Measurements from ENCODE around the gene ARHGEF10L. TPM values are rescaled to one million over a fixed set of nuclear protein-coding genes. Genes with fewer than 3 reads are reported as not detected.

Gene ARHGEF10L
- total and polyA plus RNA-seq, 4 donors = 20.7 to 61.0 (median 42.1) TPM

DNA sequence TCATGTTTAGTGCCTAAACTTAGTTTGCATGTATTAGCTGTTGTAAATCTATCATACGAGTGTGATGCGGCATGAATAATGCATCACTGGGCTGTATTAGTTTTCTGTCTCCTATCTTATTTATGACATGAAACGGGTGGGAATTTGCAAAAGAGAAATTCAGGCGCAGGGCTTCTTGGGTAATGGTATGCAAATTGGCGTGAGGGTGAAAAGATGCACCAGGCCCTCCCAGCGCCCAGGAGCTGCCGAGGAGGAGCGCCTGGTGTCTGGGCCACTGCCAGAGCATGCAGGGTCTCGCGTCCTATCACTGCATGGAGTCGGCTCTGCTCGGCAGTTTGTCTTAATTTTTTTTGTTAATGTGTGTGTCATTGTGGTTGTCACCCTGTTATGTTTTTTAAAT lies 132.7 kb downstream of the ARHGEF10L start:
- 24% methylated on average over 9 of the region's 12 CpGs for WGBS (ENCODE audit: insufficient coverage)
- Histone ChIP-seq H3K27me3 (ENCODE audit: control insufficient read depth, insufficient read depth, low read length) (no peaks in the 10 kb centered on the region), H3K9me3 (ENCODE audit: control insufficient read depth, insufficient read depth, low read length) (no peaks in the 10 kb centered on the region), H3K36me3 (ENCODE audit: control insufficient read depth, insufficient read depth, low read length) (peaks cover 63% of the 10 kb centered on the region), H3K27ac (ENCODE audit: low read depth, low read length) (no peak overlapping the region), H3K4me3 (ENCODE audit: low read depth, low read length) (no peak overlapping the region), H3K4me1 (ENCODE audit: control insufficient read depth, insufficient read depth, low read length) (peaks cover 69% of the 10 kb centered on the region)
- peak in 2 of 6 donors; percentile 82 to 86 for DNase-seq (ENCODE audit: low read depth in 4 of 6, low spot score in 6 of 6)

DNA sequence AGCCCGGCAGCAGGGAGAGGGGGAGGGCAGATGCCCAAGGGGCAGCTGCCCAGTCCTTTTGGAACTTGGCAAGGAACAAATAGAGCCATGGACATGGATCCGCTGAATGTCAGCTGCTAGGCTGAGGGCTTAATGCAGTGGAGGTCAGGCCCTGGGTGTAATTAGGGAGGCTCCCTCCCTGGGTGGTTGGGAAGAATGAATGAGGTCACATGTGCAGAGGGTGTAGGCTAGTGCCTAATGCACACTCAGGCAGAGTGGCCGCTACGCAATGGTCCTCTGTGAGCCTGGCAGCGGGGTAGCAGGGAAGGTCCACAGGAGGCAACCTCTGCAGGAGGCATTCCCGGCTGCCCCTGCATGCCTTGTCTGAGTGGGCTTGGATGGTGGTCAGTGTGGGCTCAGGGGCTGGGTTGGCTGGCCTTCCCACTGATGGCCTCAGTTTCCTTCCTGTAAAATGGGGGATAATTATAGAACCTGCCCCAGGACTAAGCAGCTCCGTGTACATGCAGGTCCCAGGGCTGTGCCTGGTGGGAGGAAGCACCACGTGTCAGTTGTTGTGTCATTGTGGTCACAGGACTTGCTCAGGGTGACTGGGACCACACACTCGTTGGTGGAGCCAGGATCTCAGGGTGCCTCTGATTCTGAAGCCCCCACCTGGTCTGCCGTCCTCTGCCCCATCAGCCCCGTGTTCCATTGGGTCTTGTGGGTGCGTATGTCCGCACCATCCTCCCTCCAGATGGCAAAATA lies 134.0 kb downstream of the ARHGEF10L start:
- WGBS (ENCODE audit: insufficient coverage) = 54% methylated on average over 12 of the region's 13 CpGs
- H3K27ac ChIP-seq (ENCODE audit: low read depth, low read length) = no peak overlapping the region
- peaks cover 59% of the 10 kb centered on the region for H3K36me3 ChIP-seq (ENCODE audit: control insufficient read depth, insufficient read depth, low read length)
- no peaks in the 10 kb centered on the region for H3K9me3 ChIP-seq (ENCODE audit: control insufficient read depth, insufficient read depth, low read length)
- no peak overlapping the region for H3K4me3 ChIP-seq (ENCODE audit: low read depth, low read length)
- H3K27me3 ChIP-seq (ENCODE audit: control insufficient read depth, insufficient read depth, low read length) = no peaks in the 10 kb centered on the region
- DNase-seq (ENCODE audit: low read depth in 4 of 6, low spot score in 6 of 6) = peak in 2 of 6 donors; percentile 49 to 75
- H3K4me1 ChIP-seq (ENCODE audit: control insufficient read depth, insufficient read depth, low read length) = peaks cover 64% of the 10 kb centered on the region

DNA sequence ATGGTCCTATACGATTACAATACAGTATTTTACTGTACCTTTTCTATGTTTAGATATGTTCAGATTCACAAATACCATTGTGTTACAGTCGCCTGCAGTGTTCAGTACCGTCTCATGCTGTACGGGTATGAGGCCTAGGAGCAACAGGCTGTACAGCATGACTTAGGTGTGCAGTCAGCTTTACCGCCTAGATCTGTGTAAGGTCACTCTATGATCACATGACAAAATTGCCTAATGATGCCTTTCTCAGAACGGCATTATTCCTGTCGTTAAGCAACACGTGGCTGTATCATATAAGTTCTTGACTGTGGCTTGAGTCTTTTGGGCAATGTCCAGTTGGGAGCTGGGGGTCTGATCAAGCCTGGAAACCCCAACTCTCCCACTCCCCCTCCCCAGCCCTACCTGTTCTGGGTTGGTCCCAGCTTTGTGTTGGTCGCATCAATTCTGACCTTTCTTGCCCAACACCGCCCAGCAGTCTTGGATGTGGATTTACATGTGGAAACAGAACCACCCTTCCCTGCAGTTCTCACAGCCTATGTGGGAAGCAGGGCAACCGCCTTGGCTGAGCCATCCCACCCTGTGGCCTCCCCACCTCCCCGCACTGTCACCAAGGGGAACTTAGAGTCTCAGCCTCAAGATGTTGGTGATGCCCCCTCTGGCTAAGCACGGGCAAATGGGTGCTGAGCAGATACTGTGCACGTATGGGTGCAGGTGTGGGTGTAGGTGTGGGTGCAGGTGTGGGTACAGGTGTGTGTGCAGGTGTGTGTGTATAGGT lies 135.4 kb downstream of the ARHGEF10L start:
- DNase-seq (ENCODE audit: low read depth in 4 of 6, low spot score in 6 of 6) = no peak
- WGBS (ENCODE audit: insufficient coverage) = 74% methylated on average over 10 of the region's 14 CpGs
- Histone ChIP-seq H3K4me3 (ENCODE audit: low read depth, low read length) (no peak overlapping the region), H3K27ac (ENCODE audit: low read depth, low read length) (no peak overlapping the region), H3K9me3 (ENCODE audit: control insufficient read depth, insufficient read depth, low read length) (no peaks in the 10 kb centered on the region), H3K36me3 (ENCODE audit: control insufficient read depth, insufficient read depth, low read length) (peaks cover 57% of the 10 kb centered on the region), H3K27me3 (ENCODE audit: control insufficient read depth, insufficient read depth, low read length) (no peaks in the 10 kb centered on the region), H3K4me1 (ENCODE audit: control insufficient read depth, insufficient read depth, low read length) (peaks cover 60% of the 10 kb centered on the region)

DNA sequence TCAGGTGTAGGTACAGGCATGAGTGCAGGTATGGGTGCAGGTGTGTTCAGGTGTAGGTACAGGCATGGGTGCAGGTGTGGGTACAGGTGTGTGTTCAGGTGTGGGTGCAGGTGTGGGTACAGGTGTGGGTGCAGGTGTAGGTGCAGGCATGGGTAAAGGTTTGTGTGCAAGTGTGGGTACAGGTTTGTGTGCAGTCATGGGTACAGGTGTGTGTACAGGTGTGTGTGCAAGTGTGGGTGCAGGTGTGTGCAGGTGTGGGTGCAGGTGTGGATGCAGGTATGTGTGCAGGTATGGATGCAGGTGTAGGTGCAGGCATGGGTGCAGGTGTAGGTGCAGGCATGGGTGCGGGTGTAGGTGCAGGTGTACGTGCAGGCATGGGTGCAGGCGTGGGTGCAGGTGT lies 136.2 kb downstream of the ARHGEF10L start:
- no peaks in the 10 kb centered on the region for H3K9me3 ChIP-seq (ENCODE audit: control insufficient read depth, insufficient read depth, low read length)
- peaks cover 56% of the 10 kb centered on the region for H3K4me1 ChIP-seq (ENCODE audit: control insufficient read depth, insufficient read depth, low read length)
- H3K4me3 ChIP-seq (ENCODE audit: low read depth, low read length) = no peak overlapping the region
- no peak overlapping the region for H3K27ac ChIP-seq (ENCODE audit: low read depth, low read length)
- 98% methylated on average over 3 of the region's 3 CpGs for WGBS (ENCODE audit: insufficient coverage)
- peaks cover 55% of the 10 kb centered on the region for H3K36me3 ChIP-seq (ENCODE audit: control insufficient read depth, insufficient read depth, low read length)
- no peak for DNase-seq (ENCODE audit: low read depth in 4 of 6, low spot score in 6 of 6)
- H3K27me3 ChIP-seq (ENCODE audit: control insufficient read depth, insufficient read depth, low read length) = no peaks in the 10 kb centered on the region

DNA sequence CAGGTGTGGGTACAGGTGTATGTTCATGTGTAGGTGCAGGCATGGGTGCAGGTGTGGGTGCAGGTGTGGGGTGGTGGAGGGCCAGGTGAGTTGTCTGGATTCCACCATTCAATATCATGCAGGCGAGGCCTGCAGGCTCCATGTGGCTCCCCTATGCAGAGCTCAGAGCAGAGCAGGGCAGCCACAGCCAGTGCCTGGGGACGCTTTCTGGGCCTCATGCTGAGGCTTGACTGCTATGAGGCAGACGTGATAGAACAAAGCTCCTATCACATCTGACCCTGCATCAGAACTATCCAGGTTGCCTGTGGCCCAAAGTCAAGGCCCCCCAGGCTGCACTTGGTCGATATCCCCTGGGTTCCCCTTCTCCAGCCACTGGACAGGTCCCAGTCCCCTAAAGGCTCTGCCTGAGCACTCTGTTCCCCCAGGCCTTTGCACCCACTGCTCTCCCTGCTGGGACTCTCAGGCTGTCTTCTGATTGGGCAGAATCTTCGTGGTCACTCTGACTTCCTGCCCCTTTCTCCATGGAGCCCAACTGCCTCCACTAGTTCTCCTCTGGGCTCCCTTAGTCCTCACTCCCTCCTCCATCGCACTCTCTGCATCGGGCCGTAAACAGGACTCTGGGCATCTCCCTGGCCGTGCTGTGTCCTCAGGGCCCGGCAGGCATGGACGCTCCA lies 137.0 kb downstream of the ARHGEF10L start:
- H3K4me3 ChIP-seq (ENCODE audit: low read depth, low read length) = no peak overlapping the region
- WGBS (ENCODE audit: insufficient coverage) = 87% methylated on average over 8 of the region's 11 CpGs
- no peak for DNase-seq (ENCODE audit: low read depth in 4 of 6, low spot score in 6 of 6)
- peaks cover 50% of the 10 kb centered on the region for H3K4me1 ChIP-seq (ENCODE audit: control insufficient read depth, insufficient read depth, low read length)
- H3K36me3 ChIP-seq (ENCODE audit: control insufficient read depth, insufficient read depth, low read length) = peaks cover 51% of the 10 kb centered on the region
- H3K27ac ChIP-seq (ENCODE audit: low read depth, low read length) = no peak overlapping the region
- no peaks in the 10 kb centered on the region for H3K27me3 ChIP-seq (ENCODE audit: control insufficient read depth, insufficient read depth, low read length)
- H3K9me3 ChIP-seq (ENCODE audit: control insufficient read depth, insufficient read depth, low read length) = no peaks in the 10 kb centered on the region

DNA sequence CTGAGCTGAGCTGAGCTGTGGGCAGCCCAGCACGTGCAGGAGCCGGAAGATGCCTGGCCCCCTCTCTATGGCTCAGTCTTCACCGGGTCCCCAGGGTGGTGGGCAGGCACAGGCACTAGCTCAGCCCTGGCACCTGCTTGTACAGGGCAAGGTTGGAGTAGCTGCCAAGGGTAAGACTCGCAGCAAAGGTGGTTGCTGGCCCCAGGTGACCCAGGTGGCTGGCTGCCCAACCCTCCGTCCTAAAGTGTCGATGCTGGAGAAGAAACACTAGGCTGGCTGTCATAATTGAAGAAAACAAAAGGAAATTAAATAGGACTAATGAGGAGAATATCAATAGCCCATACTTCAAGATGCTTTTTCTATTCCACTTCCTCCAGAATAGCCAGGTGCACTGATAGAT lies 138.5 kb downstream of the ARHGEF10L start:
- peaks cover 50% of the 10 kb centered on the region for H3K4me1 ChIP-seq (ENCODE audit: control insufficient read depth, insufficient read depth, low read length)
- H3K9me3 ChIP-seq (ENCODE audit: control insufficient read depth, insufficient read depth, low read length) = no peaks in the 10 kb centered on the region
- H3K27ac ChIP-seq (ENCODE audit: low read depth, low read length) = no peak overlapping the region
- 90% methylated on average over 4 of the region's 6 CpGs for WGBS (ENCODE audit: insufficient coverage)
- H3K4me3 ChIP-seq (ENCODE audit: low read depth, low read length) = no peak overlapping the region
- peaks cover 53% of the 10 kb centered on the region for H3K36me3 ChIP-seq (ENCODE audit: control insufficient read depth, insufficient read depth, low read length)
- DNase-seq (ENCODE audit: low read depth in 4 of 6, low spot score in 6 of 6) = no peak
- no peaks in the 10 kb centered on the region for H3K27me3 ChIP-seq (ENCODE audit: control insufficient read depth, insufficient read depth, low read length)

DNA sequence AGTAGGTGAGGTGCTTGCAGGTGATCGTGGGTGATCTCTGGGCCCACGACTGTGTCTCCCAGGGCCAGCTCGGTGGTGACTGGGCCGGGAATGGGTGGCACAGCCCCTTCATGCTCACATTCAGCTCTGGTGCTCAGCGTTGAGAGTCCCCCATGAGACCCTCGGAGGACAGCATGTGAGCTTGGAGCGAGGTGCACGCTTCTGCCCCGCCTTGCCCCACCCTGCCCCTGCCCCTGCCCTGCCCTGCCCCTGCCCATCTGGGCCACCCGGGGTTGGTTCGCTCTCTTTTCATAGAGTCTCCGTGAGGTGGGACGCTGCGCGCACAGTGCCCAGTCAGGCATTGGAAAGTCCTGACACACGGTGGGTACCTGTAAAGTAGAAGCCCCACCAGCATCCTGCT lies 140.4 kb downstream of the ARHGEF10L start:
- WGBS (ENCODE audit: insufficient coverage) = 89% methylated on average over 16 of the region's 16 CpGs
- H3K36me3 ChIP-seq (ENCODE audit: control insufficient read depth, insufficient read depth, low read length) = peaks cover 61% of the 10 kb centered on the region

DNA sequence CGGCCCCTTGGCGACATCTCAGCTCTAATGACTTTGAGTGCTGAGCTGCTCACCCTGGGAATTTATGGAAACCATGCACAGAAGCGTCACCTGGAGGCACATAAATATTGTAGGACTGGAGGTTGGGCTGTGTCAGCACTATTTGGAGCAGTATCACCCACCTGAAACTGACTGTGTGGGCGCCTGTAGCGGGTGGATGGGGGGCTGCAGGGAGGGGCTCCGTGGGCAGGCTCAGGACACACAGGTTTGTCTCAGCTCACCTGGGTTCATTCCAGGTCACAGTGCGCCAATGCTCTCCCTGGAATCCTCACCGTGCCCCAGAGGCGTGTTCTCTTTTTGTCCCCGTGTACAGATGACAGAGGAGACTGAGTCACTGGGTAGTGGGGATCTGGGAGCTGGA lies 140.8 kb downstream of the ARHGEF10L start:
- no peaks in the 10 kb centered on the region for H3K9me3 ChIP-seq (ENCODE audit: control insufficient read depth, insufficient read depth, low read length)
- no peak overlapping the region for H3K4me3 ChIP-seq (ENCODE audit: low read depth, low read length)
- no peaks in the 10 kb centered on the region for H3K27me3 ChIP-seq (ENCODE audit: control insufficient read depth, insufficient read depth, low read length)
- peaks cover 57% of the 10 kb centered on the region for H3K36me3 ChIP-seq (ENCODE audit: control insufficient read depth, insufficient read depth, low read length)
- 92% methylated on average over 5 of the region's 10 CpGs for WGBS (ENCODE audit: insufficient coverage)
- DNase-seq (ENCODE audit: low read depth in 4 of 6, low spot score in 6 of 6) = peak in 1 of 6 donors; percentile 54
- H3K4me1 ChIP-seq (ENCODE audit: control insufficient read depth, insufficient read depth, low read length) = peaks cover 52% of the 10 kb centered on the region
- no peak overlapping the region for H3K27ac ChIP-seq (ENCODE audit: low read depth, low read length)

More for the DNA sequence above, 140.4 kb downstream of the ARHGEF10L start:
- H3K27me3 ChIP-seq (ENCODE audit: control insufficient read depth, insufficient read depth, low read length) = no peaks in the 10 kb centered on the region
- no peak for DNase-seq (ENCODE audit: low read depth in 4 of 6, low spot score in 6 of 6)
- no peaks in the 10 kb centered on the region for H3K9me3 ChIP-seq (ENCODE audit: control insufficient read depth, insufficient read depth, low read length)
- peaks cover 53% of the 10 kb centered on the region for H3K4me1 ChIP-seq (ENCODE audit: control insufficient read depth, insufficient read depth, low read length)
- no peak overlapping the region for H3K4me3 ChIP-seq (ENCODE audit: low read depth, low read length)
- H3K27ac ChIP-seq (ENCODE audit: low read depth, low read length) = no peak overlapping the region

DNA sequence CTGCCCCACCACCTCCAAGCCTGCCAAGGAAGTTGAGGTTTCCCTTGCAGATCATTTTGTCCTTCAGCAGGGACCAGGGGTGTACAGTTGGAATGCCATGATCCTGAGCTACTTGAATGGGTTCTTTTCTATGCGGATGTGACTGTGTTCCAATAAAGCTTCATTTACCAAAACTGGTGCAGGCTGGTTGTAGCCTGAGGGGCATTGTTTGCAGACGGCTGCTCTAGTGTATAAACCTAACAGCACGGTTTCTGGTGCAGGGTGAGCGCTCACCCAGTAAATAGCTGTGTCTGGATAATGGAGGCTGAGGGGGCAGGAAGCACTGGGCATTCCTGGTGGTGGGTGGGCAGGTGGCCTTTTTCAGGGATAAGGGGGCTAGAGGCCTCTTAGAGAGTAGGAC lies 142.9 kb downstream of the ARHGEF10L start:
- 41% methylated on average over 4 of the region's 4 CpGs for WGBS (ENCODE audit: insufficient coverage)
- peaks cover 50% of the 10 kb centered on the region for H3K4me1 ChIP-seq (ENCODE audit: control insufficient read depth, insufficient read depth, low read length)
- no peak overlapping the region for H3K4me3 ChIP-seq (ENCODE audit: low read depth, low read length)
- peaks cover 40% of the 10 kb centered on the region for H3K36me3 ChIP-seq (ENCODE audit: control insufficient read depth, insufficient read depth, low read length)
- H3K9me3 ChIP-seq (ENCODE audit: control insufficient read depth, insufficient read depth, low read length) = no peaks in the 10 kb centered on the region
- H3K27me3 ChIP-seq (ENCODE audit: control insufficient read depth, insufficient read depth, low read length) = no peaks in the 10 kb centered on the region
- DNase-seq (ENCODE audit: low read depth in 4 of 6, low spot score in 6 of 6) = peak in 2 of 6 donors; percentile 67 to 71
- no peak overlapping the region for H3K27ac ChIP-seq (ENCODE audit: low read depth, low read length)
